AG08395 (cell line): ENCODE data around the gene TTC4.

Source experiments
- DNase-seq: peaks from one replicate; pipeline ENCODE4 v3.0.0; 2012; ENCODE audit warnings: mixed read lengths, low spot score

TTC4 gene

GRCh38 chr1:54703471-54703870 lies 12.2 kb upstream of the TTC4 start:
- DNase-seq: no peak

GRCh38 chr1:54705153-54705552 lies 10.5 kb upstream of the TTC4 start:
- no peak for DNase-seq

GRCh38 chr1:54706419-54706818 lies 9.2 kb upstream of the TTC4 start:
- no peak for DNase-seq

- DNase-seq: no peak
These were observed 7.3 kb upstream of the TTC4 start for GRCh38 chr1:54708385-54708784.

- no peak for DNase-seq
These were observed 5.9 kb upstream of the TTC4 start for GRCh38 chr1:54709547-54710292.

DNA sequence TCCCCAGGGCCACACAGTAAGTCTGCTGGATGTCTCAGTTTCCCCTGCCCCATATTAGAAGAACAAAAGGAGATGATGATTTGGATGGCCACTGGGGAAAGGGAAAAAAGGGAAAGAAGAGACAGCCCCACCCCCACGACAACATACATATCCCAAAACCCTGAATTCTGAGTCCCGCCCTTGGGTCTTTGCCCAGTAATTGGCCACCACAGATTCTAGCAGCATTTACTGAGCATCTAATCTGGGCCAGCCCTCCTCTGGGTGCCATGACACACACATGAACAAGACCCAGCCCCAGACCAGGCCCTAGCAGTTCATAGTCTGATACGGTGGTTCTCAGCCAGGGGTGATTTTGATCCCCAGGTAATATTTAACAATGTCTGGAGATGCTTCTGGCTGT lies 5.2 kb upstream of the TTC4 start:
- no peak for DNase-seq

GRCh38 chr1:54710841-54711240 lies 4.8 kb upstream of the TTC4 start:
- DNase-seq: no peak

- no peak for DNase-seq
These were observed 4.1 kb upstream of the TTC4 start for GRCh38 chr1:54711536-54711935.

DNA sequence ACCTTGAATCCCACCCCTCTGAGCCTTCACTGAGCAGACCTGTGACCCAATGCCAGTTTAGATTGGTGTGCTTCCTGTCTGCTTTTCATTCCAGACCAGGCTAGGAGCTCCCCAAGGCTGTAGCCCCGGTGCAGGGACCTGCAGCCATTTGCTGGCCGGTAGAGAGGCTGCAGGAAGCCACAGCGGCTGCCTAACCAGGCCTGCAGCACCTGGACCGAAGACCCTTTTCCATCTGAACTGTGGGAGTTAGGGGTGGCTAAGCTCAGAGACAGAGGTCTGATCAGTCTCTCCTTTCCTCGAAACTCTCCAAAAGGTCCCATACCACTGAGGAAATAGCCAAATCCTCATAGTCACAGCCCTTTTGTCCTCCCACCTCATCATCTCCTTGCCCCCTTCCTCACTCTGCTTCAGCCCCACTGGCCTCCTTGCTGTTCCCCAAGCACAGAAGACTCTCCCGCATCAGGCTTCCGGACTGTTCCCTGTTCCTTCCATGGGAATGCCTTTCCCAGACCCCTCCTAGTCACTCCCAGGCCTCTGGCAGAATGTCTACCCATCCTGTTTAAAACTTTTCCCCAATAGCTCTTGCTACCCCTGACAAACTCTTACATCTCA lies 674 bp upstream of the TTC4 start:
- DNase-seq: no peak

- peak; percentile 48 for DNase-seq
These were observed 812 bp downstream of the TTC4 start for GRCh38 chr1:54716299-54717047.

DNA sequence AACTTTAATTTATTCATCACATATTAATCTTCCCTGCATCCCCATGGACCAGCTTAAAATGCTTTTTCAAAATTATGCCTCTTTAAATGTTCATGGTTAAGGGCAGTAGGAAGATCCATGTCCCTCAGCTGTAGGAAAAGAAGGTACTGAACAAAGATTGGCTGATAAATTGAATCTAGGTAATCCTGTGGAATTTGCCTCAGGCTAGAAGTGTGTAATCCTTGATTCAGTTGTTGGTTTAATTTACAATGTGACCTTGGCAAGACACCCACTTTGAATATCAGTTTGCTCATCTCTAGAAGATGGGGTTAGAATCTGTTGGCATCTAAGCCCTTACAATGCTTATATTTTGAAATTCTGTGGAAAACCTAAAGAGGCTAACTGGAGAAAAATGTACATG lies 6.1 kb downstream of the TTC4 start:
- no peak for DNase-seq

DNA sequence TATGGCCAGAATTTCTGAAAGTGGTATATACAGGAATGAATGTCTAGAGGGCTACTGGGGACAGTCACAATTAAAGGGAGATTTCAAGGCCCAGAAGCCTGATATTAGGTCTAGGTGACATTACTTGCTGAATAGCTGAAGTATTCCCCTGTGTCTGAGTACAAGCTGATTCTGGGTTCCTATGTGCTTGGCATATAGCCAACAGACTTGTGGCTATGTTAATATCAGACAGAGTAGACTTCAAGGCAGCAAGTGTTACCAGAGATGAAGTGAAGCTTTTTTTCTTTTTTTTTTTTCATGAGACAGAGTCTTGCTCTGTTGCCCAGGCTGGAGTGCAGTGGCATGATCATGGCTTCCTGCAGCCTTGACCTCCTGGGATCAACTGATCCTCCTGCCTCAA lies 8.3 kb downstream of the TTC4 start:
- no peak for DNase-seq

DNA sequence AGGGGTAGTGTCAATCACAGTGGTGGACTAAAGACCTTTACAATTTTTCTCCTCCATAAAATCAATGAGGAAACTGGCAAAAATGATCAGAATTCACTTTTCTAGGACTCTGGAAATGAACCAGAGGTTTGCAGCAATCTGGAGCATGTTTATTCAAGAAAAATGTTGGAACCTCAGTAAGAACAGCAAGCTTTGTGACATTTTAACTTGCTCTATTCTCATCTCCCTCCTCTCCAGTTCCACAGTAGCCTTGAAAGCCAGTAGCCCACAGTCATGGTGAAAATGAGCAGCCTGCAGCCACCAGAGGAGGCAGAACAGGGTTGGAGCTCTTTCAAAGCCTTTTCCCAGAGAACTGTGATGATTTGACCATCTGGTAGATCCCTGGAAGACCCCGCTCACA lies 9.1 kb downstream of the TTC4 start:
- DNase-seq: no peak

GRCh38 chr1:54728027-54728426 lies 12.4 kb downstream of the TTC4 start:
- DNase-seq: no peak

GRCh38 chr1:54736685-54737084 lies 21.0 kb downstream of the TTC4 start:
- DNase-seq: no peak

- no peak for DNase-seq
These were observed 22.6 kb downstream of the TTC4 start for GRCh38 chr1:54738244-54738643.

DNA sequence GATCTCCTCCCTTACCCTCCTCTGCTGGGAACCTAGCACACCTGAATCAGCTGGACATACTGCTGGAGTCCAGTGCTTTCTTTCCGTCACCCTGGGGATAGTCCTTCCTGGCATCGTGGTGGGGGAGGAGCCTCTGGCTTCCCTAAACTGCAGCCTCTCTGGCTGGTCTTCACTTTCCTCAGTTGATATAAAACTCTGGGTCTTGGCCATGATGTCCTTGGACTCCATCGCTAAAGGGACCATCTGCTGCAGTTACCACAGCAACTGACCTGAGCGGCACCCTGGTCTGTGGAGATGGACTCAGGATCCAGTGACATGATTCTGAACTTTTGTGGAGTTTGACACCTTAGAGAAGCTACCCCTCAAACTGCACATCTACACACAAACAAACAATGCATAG lies 25.9 kb downstream of the TTC4 start:
- no peak for DNase-seq

DNA sequence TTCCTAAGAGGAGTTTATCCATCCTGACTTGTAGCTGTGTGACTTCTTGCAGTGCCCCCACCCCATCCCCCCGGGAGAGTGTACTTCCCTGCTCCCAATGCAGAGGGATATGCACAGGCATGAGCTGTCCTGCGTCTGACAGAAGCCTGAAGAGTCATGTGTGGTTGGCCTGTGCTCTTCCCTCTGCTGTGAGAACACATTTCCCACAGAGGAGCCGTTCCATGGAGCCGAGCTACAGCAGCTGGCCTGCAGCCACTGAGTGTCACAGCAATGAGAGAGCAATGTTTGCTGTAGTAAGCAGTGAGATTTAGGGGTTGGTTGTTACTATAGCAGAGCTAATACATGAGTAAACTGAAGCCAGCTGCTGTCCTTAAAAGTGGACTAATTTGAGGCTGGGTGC lies 26.6 kb downstream of the TTC4 start:
- DNase-seq: peak; percentile 11

DNA sequence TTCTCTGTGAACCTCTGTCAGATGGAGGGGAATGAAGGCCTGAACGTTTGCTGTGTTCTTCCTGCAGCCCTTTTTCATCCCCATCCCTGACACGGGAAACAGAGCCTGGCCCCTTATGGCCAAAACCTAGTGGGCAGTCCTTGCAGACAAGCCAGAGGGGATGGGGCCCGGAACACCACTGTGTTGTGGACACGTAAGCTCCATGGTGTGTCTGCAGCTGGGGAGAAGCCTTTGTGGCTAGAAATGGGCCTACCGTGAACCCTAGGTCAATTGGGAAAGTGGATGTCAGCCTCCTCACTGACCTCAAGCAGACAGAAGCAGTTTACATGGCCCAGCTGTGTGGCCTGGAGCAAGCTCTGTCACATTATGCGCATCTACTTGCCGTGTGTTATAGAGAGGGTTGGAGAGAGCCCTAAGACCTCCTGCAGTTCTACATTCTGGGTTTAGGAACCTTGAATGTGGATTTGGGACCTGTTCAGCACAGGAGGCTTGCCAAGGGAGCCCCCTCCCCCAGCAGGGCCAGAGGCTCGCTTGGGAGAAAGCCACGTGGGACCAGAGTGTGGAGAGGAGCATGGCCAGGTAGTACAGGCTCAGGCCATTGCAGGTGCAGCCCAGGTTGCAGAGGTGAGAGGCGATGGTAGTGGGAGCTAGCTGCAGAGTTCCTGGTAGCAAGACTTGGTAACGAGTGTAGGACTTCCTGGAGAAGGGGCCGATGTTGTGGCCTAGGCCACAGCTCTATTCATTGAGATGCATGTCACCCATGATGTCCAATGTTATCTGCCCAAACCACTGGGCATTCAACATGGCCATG lies 28.0 kb downstream of the TTC4 start:
- no peak for DNase-seq

GRCh38 chr1:54744696-54745095 lies 29.0 kb downstream of the TTC4 start:
- no peak for DNase-seq

DNA sequence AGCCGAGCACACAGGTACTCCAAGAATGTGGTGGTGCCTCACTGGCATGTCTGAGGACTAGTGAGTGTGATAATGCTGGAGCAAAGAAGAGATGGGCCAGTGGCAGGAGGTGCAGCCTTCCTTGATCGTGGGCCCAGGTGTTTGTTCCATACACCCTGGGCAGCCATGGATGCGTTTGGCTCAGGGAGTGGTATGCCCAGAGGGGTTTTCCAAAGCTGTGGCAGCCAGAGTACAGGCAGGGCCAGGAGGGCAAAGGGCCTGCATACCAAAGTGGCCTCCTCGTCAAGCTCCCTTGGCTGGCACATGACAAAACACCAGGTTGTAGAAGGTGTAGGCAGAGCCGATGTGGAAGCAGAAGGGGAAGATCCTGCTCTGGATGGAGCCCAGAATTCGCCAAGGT lies 29.6 kb downstream of the TTC4 start:
- no peak for DNase-seq

DNA sequence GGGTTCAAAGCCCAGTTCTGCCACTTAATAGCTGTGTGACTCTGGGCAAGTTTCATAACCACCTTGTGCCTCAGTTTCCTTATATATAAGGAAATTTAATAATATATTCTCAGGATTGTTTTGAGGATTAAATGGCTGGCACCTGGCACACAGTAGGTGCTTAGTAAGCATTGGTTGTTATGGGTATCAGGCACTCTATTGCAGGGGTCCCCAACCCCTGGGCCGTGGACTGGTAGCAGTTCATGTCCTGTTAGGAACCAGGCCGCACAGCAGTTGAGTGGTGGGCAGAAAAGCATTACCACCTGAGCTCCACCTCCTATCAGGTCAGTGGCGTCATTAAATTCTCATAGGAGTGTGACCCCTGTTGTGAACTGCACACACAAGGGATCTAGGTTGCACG lies 30.2 kb downstream of the TTC4 start:
- no peak for DNase-seq
